ENCODE data around the gene CPPED1. TPM values are rescaled to one million over a fixed set of nuclear protein-coding genes. Genes with fewer than 3 reads are reported as not detected.
A peak's percentile ranks its signal among the peaks of the same experiment; 100 is the strongest.
"Not testable (repeated sequence)": the region's sequence is repeated elsewhere in the genome, so short reads cannot be mapped to it uniquely, and the experiment has no call there.

CPPED1 gene
- total RNA-seq, 4 donors from 2014 or later: 10.4 to 18.9 (median 16.0) TPM

GRCh38 chr16:12819126-12820117, 15.7 kb upstream of the CPPED1 start:
- H3K36me3 ChIP-seq: no peaks in the 10 kb centered on the region
- no peaks in the 10 kb centered on the region for H3K9me3 ChIP-seq
- peaks cover 0 to 15% (median 0%) of the 10 kb centered on the region in 4 donors for H3K4me1 ChIP-seq
- no peak overlapping the region for H3K27ac ChIP-seq
- H3K4me3 ChIP-seq: no peak overlapping the region
- 57 to 62% methylated on average over 18 of the region's 18 CpGs for WGBS, 2 donors
- no peaks in the 10 kb centered on the region for H3K27me3 ChIP-seq
- TF ChIP-seq EP300 (IDR thresholded peaks at IDR 0.05) (no peak), POLR2A (IDR thresholded peaks at IDR 0.05) (no peak)
- TF ChIP-seq, protein P1, sequence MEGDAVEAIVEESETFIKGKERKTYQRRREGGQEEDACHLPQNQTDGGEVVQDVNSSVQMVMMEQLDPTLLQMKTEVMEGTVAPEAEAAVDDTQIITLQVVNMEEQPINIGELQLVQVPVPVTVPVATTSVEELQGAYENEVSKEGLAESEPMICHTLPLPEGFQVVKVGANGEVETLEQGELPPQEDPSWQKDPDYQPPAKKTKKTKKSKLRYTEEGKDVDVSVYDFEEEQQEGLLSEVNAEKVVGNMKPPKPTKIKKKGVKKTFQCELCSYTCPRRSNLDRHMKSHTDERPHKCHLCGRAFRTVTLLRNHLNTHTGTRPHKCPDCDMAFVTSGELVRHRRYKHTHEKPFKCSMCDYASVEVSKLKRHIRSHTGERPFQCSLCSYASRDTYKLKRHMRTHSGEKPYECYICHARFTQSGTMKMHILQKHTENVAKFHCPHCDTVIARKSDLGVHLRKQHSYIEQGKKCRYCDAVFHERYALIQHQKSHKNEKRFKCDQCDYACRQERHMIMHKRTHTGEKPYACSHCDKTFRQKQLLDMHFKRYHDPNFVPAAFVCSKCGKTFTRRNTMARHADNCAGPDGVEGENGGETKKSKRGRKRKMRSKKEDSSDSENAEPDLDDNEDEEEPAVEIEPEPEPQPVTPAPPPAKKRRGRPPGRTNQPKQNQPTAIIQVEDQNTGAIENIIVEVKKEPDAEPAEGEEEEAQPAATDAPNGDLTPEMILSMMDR (IDR thresholded peaks at IDR 0.05): peak; percentile 67 to 87 (median 70)
- peak; percentile 33 to 65 for DNase-seq (ENCODE audit: low spot score in 2 of 2)

GRCh38 chr16:12818326-12818725, 14.6 kb upstream of the CPPED1 start:
- DNase-seq (ENCODE audit: low spot score in 2 of 2): no peak
- TF ChIP-seq, protein P1 (IDR thresholded peaks at IDR 0.05): no peak
- TF ChIP-seq POLR2A (IDR thresholded peaks at IDR 0.05): no peak
- no peak for TF ChIP-seq EP300 (IDR thresholded peaks at IDR 0.05)
- Histone ChIP-seq H3K9me3 (no peaks in the 10 kb centered on the region), H3K4me3 (no peak overlapping the region), H3K4me1 (peaks cover 0 to 15% (median 0%) of the 10 kb centered on the region in 4 donors), H3K36me3 (no peaks in the 10 kb centered on the region), H3K27me3 (no peaks in the 10 kb centered on the region), H3K27ac (no peak overlapping the region)
- WGBS, 2 donors: 93 to 94% methylated on average over 4 of the region's 4 CpGs

DNA sequence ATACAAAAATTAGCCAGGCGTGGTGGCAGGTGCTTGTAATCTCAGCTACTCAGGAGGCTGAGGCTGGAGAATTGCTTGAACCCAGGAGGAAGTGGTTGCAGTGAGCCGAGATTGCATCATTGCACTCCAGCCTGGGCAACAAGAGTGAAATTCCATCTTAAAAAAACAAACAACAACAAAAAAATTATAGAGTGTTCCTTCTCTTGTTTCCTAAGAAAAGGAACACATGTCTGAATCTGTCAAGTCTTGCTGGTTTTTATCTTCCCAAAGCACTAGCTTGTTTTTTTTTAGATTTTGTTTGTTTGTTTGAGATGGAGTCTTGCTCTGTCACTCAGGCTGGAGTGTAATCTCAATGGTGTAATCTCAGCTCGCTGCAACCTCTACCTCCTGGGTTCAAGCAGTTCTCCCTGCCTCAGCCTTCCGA, 13.1 kb upstream of the CPPED1 start:
- not testable (repeated sequence) for H3K36me3 ChIP-seq; H3K4me3 ChIP-seq; H3K27me3 ChIP-seq; DNase-seq (ENCODE audit: low spot score in 2 of 2); H3K9me3 ChIP-seq
- Histone ChIP-seq H3K27ac (peak overlapping the region in 2 of 4 donors; percentile 18 to 27), H3K4me1 (peaks cover 0 to 15% (median 0%) of the 10 kb centered on the region in 4 donors)
- peak in 1 of 2 donors; percentile 30 for TF ChIP-seq EP300 (IDR thresholded peaks at IDR 0.05)
- 60 to 64% methylated on average over 4 of the region's 4 CpGs for WGBS, 2 donors

DNA sequence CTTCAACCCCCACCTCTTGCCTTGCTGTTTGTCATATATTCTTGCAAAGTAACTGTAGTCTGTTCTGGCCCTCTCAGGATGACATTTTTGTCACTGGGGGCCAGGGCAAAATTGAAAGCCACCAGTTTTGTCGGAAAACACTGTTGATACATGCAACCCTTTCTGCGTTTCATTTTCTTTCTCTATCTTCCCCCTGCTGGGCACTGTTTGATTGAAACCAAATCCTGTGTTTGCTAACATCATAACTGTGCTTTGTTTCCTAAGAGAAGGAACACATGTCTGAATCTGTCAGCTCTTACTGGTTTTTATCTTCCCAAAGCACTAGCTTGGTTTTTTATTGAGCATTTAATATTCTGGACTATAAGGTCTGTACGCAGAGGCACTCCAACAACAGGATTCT, 11.7 kb upstream of the CPPED1 start:
- H3K4me1 ChIP-seq: peaks cover 0 to 15% (median 0%) of the 10 kb centered on the region in 4 donors
- 41 to 52% methylated on average over 3 of the region's 3 CpGs for WGBS, 2 donors
- DNase-seq (ENCODE audit: low spot score in 2 of 2): no peak
- no peak overlapping the region for H3K4me3 ChIP-seq
- no peak for TF ChIP-seq POLR2A (IDR thresholded peaks at IDR 0.05)
- TF ChIP-seq, protein P1 (IDR thresholded peaks at IDR 0.05): peak in 3 of 5 experiments; percentile 17 to 31 (median 25)
- TF ChIP-seq EP300 (IDR thresholded peaks at IDR 0.05): no peak
- peaks cover 0 to 5% (median 0%) of the 10 kb centered on the region in 4 donors for H3K9me3 ChIP-seq
- H3K36me3 ChIP-seq: no peaks in the 10 kb centered on the region
- H3K27ac ChIP-seq: peak overlapping the region in 2 of 4 donors; percentile 52 to 56
- no peaks in the 10 kb centered on the region for H3K27me3 ChIP-seq

DNA sequence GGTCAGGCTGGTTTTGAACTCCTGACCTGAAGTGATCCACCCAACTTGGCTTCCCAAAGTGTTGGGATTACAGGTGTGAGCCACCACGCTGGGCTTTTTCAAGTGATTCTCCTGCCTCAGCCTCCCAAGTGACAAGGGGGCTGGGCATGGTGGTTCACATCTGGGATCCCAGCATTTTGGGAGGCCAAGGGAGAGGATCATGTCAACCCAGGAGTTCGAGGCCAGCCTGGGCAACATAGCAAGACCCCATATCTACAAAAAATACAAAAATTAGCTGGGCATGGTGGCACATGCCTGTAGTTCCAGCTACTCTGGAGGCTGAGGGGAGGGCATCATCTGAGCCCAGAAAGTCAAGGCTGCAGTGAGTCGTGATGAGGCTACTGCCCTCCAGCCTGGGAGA, 10.0 kb upstream of the CPPED1 start:
- H3K4me1 ChIP-seq: peaks cover 0 to 15% (median 0%) of the 10 kb centered on the region in 4 donors
- not testable (repeated sequence) for H3K36me3 ChIP-seq; H3K9me3 ChIP-seq; H3K27me3 ChIP-seq; H3K27ac ChIP-seq; H3K4me3 ChIP-seq; DNase-seq (ENCODE audit: low spot score in 2 of 2)
- 90 to 96% methylated on average over 3 of the region's 3 CpGs for WGBS, 2 donors

- WGBS, 2 donors: 86 to 89% methylated on average over 5 of the region's 5 CpGs
- H3K36me3 ChIP-seq; H3K27ac ChIP-seq; DNase-seq (ENCODE audit: low spot score in 2 of 2); H3K4me3 ChIP-seq; H3K9me3 ChIP-seq; H3K27me3 ChIP-seq: not testable (repeated sequence)
- peaks cover 0 to 15% (median 0%) of the 10 kb centered on the region in 4 donors for H3K4me1 ChIP-seq
Observed at GRCh38 chr16:12813321-12813720, 9.6 kb upstream of the CPPED1 start.

All from tibial nerve (tissue), 4 donors.